ENCODE measurements around the gene GOLGA8M. TPM values are rescaled to one million over a fixed set of nuclear protein-coding genes. Genes with fewer than 3 reads are reported as not detected.

The GOLGA8M gene
- total RNA-seq, 2 experiments from 2014 or later: 7.7 to 11.3 TPM

Other genes with a start within 250 kb of the GOLGA8M start
- not detected for gene GOLGA8G, start 179.4 kb downstream of the GOLGA8M start, total RNA-seq
- gene GOLGA6L25, start 158.9 kb downstream of the GOLGA8M start, total RNA-seq: not detected
- not detected for gene GOLGA6L7, start 136.2 kb upstream of the GOLGA8M start, total RNA-seq
- 10 to 100 TPM; 65.1 to 66.0 TPM for gene APBA2, start 173.6 kb upstream of the GOLGA8M start, total RNA-seq